HG02610 (cell line): Measurements from ENCODE around the gene TXLNA.
A peak's percentile ranks its signal among the peaks of the same experiment; 100 is the strongest.

Source experiments
- ATAC-seq: cut with Tn5 transposase; IDR thresholded peaks from one replicate; pipeline ENCODE4 v1.9.1; 2021; ENCODE audit warnings: mild to moderate bottlenecking, moderate library complexity; ENCODE audit not compliant: unreplicated experiment

The TXLNA gene

DNA sequence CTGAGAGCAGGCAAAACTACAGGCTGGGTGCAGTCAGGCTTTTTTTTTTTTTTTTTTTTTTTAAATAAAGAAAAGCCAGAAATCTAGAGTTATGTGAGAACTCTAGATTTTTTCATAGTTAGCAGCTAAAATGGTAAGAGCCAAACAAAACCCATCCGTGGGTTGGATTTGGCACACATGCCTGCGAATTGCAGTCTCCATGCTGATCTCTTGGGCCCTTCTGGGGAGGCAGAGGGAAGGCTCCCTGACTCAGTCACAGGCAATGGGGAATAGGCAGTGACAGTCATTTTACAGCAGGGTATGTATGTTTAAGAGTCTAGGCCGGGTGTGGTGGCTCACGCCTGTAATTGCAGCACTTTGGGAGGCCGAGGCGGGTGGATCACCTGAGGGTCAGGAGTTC lies 2.6 kb downstream of the TXLNA start:
- no peak for ATAC-seq

DNA sequence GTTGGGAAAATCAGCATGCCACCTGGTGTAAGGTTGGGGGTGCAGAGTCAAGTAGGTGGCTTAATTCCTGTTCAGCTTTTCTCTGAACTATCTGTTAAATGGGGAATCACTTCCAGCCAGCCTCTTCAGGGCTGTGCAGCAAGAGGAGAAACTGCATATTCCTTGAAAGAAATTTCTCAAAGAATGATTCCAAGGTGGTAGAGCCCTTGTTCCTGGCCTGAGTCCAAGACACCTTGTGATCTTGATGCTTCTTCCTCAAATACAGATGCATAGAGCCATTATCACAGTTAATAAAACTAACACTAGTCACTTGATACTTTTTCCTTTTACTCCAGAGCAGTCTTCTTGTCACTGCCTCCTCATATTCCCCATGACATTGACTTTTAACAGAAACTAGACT lies 5.2 kb downstream of the TXLNA start:
- ATAC-seq, result no peak

DNA sequence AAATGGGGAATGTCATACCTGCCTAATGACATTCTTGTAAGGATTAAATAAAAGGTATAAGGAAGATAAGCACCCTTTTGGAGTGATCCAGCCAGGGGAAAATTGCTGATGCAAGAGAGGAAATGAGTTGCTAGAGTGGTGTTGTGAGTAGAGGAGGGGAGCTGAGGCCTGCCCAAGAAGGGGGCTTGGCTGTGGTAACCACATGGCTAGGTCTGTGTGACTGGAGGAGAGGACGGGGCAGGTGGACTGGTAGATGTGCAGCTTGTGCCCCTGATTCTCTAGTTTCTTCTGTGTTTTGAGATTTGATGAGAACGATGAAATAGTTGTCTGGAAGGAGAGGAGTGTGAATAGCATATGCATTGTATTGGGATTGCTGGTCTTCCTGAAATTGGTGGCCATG lies 6.6 kb downstream of the TXLNA start:
- ATAC-seq, result no peak

DNA sequence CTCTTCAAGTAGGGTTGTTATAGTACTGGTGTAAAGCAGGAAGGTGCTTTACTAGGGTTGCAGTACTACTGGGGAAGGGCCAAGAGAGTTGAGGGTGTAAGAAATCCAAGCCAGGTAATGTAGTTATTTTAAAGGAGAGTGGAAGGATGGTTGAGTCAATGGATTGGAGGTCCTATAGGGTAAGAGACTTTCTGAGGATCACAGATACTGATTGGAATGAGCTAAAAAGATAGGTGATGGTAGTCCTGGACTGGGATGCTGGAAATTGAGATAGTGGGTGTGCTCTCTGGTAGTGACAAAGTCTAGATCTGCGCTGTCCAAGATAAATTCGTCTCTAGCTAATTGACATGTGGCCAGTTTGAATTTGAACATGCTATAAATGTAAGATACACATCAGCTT lies 7.0 kb downstream of the TXLNA start:
- ATAC-seq, result no peak

DNA sequence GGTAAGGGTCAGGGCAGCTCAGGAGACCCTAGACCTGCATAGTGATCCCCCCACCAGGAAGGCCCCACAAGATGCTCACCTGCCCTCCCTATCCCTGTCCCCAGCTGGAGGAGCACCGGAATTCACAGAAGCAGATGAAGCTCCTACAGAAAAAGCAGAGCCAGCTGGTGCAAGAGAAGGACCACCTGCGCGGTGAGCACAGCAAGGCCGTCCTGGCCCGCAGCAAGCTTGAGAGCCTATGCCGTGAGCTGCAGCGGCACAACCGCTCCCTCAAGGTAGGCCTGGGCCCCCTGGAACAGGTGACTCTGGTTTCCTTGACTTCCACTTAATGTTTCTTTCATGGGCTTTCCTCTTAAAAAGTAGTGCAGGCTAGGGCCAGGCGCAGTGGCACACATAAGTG lies 8.4 kb downstream of the TXLNA start:
- ATAC-seq, result no peak

DNA sequence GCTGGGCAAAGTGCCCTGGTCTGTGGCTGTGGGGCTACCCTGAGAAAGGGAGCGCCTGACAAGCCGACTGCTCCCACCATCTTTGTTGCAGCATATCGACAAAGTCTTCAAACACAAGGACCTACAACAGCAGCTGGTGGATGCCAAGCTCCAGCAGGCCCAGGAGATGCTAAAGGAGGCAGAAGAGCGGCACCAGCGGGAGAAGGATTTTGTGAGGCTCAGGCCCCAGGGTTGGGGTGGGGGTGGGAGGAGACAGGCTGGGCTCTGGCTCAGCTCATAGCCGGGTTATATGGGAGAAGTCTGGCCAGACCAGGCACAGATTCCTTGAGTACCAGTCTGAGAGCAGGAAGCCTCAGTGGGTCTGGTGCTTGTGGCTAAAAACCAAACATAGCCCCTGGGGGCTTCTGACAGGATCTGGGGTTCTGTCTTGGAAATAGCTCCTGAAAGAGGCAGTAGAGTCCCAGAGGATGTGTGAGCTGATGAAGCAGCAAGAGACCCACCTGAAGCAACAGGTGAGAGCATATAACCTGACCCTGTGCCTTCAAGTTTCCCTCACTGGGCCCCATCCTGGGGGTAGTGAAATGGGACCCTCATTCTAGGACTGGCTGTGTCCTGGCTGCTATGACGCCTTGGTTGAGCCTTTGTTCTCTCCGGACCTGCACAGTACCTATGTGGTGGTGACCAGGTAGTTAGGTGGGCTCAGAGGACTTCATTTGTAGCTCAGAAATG lies 12.9 kb downstream of the TXLNA start:
- no peak for ATAC-seq

DNA sequence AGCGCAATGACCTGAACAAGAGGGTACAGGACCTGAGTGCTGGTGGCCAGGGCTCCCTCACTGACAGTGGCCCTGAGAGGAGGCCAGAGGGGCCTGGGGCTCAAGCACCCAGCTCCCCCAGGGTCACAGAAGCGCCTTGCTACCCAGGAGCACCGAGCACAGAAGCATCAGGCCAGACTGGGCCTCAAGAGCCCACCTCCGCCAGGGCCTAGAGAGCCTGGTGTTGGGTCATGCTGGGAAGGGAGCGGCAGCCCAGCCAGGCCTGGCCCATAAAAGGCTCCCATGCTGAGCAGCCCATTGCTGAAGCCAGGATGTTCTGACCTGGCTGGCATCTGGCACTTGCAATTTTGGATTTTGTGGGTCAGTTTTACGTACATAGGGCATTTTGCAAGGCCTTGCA lies 15.5 kb downstream of the TXLNA start:
- no peak for ATAC-seq

DNA sequence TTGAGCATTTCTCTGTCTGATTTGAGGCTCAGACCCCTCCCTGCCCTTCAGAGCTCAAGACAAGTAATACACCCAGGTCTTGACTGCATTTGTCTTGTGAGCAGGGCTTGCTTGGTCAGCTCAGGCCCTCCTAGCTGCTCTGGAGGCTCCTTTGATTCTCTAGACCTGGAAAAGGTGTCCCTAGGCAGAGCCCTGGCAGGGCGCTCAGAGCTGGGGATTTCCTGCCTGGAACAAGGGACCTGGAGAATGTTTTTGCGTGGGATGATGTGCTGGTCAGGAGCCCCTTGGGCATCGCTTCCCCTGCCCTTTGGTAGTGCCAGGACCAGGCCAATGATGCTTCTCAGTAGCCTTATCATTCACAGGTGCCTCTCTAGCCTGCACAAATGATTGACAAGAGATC lies 16.1 kb downstream of the TXLNA start:
- ATAC-seq, result no peak

DNA sequence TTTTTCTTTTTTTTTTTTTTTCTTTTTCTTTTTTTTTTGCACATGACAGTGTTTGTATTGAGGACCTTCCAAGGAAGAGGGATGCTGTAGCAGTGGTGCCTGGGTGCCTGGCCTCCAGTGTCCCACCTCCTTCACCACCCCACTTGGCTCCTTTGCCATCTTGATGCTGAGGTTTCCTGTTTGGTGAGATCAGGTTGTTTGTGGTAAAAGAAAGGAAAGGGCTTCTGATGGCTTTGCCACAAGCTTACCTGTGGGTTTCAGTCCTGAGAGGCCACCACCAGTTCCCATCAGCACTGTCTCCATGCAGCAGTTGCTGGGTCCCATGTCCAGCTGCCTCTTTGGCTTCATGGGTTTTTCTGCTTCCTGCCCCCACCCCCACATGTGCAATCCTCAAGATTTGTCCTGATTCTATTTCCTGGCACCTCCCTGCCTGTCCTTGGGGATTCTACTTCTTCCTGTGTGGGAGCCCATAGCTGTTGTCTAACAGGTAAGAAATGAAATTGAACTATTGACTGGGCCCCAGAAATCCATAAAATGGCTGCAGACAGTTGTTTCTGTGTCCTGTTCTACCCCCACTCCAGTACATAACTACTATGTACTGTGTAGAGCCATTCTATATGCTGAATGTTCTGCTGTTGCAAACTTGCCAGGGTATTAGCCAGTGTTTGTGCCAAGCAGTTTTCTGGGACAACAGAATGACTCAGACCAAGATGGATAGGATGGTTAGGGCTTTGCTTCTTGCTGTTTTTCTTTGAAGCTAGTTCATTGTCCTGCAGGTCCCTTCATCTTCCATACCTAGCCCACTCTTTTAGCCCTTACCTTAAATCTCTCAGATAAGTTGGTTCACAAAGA lies 16.7 kb downstream of the TXLNA start:
- ATAC-seq, result no peak

DNA sequence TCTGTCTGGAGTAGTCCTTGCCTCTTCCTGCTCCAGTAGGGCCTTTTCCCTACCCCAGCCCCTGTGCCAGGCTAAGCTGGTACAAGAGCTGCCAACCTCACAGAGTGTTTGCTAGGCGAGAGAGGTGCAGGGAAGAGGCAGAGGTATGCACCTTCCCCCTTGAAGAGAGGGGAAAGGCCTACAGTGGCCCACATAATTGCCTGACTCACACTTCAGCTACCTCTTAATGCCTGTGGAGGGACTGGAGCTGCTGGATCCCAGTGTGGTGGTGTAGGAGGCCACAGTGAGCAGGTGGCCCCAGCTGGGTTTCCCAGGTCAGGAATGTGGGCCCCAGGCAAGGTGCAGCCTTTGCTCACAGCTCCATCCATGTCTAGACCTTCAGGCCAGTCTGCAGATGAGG lies 17.6 kb downstream of the TXLNA start:
- ATAC-seq, result no peak

DNA sequence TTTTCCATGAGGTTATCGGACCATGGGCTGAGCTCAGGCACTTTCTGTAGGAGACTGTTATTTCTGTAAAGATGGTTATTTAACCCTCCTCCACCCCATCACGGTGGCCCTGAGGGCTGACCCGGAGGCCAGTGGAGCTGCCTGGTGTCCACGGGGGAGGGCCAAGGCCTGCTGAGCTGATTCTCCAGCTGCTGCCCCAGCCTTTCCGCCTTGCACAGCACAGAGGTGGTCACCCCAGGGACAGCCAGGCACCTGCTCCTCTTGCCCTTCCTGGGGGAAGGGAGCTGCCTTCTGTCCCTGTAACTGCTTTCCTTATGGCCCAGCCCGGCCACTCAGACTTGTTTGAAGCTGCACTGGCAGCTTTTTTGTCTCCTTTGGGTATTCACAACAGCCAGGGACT lies 18.4 kb downstream of the TXLNA start:
- no peak for ATAC-seq

DNA sequence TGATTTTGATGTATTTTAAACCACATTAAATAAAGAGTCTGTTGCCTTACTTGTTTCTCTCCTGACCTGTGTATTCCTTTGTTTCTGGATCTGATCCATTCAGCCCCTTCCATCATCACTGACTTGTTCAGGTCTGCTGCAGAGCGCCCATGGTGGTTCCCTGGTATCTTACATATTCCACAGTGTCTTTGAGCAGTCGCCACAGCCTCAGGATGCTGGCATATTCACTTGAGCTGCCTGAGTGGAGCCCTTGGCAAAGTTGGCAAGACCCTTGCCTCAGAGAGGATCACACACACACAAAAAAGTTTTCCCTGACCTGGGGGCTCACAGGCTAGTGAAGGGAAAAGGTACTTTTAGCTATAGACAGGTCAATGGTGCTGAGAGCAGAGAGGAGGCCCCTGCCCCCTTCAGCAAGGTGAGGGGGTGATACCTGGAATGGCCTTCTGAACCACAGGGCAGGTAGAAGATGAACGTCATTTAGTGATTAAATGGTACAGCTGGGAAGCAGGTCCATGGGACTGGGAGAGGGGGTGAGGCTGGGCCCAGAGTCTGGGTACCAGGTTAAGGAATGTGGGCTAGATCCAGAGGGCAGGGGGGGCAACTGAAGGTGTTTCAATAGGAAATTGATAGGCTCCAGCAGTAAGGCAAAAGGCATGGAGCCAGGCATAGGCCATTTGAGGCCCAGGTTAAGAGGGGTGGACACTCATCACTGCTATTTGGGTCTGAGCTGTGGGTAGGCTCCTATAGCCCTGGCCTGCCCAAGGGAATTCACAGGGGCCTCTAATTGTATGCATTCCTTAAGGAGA lies 19.0 kb downstream of the TXLNA start:
- no peak for ATAC-seq

DNA sequence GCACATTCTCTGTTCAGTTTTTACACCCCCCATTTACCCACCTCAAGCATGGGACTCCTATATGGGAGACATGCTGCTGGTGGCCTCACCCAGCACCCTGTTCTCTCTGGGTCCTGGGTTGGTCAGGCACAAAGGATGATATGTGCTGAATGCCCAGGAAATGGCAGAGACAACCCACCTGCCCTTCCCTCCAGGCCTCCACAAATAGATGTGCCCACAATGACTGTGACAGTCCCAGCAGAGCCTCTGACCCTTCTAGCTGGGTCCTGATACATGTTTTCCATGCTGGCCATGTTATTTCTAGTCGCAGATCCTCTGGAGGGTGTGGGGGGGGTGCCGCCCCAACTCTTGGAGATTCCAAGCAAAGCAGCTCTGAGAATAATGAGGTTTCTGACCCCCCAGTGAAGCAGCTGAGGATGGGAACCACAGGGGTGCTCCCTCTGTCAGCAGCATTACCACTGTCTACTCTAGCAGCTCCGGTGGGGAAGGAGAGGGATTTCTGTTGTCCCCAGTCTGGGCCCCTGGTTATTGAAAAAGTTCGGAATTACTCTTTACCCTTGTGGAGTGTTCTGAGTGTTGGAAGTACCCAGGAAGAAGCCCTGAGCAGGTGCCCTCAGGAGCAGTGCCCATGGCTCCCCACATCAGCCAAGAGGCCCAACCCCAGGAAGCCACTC lies 19.7 kb downstream of the TXLNA start:
- no peak for ATAC-seq

DNA sequence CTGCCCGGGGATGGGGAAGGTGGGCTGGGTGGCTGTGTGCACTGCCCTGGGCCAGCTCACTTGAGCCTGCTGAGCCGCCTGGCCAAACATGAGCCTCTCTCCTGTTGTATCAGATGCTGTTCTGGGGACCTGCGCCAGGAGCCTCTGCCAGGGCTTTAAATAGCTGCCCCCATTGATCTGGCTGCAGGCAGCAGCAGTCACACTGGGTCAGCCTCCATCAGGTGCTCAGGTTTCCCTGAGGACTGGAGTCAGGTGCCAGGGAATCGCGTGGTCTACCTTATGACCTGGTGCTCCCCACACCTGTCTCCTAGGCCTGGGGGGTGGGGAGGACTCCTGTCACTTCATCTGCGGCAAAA lies 20.2 kb downstream of the TXLNA start:
- ATAC-seq, result no peak

DNA sequence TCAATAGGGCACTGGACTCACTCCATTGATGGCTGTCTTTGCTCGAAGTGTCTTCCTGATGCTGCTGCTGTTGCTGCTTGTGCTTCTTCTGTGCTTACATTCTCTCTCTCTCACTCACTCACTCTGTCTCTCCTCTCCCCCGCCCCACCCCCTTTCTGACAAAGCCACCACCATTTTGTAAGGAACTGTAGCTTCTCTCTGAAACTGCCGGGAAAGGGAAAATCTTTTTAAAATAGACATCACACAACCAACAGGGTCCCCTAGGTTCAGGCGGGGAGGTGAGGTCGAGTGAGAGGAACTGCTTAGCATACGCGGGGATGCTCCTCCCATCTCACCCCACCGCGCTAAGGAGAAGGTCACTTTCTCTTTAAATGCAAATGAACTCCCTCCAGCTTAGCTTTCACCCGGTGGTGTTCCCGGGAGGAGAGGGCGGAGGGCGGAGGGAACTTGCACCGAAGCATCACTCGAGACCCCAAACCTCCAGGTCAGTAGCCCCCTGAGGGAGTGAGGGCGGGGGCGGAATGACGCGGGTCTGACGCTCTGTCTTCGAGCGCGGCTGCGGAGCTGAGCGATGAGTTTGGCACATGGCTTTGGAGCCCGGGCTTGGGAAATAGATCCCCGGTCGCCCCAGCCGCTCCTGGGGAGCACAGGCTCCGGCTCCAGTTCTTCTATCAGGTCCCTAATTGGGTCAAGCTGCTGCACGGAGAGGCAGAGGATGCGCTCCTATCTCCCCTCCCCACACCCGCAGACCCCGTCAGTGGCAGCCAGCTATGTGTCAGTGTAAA lies 20.9 kb downstream of the TXLNA start, which contains the start of gene CCDC28B:
Gene CCDC28B, plus strand, starts transcription at position 370 of the 785 bp plus-strand sequence. CDS start 1,341 bp downstream, outside the sequence.
- no peak for ATAC-seq

DNA sequence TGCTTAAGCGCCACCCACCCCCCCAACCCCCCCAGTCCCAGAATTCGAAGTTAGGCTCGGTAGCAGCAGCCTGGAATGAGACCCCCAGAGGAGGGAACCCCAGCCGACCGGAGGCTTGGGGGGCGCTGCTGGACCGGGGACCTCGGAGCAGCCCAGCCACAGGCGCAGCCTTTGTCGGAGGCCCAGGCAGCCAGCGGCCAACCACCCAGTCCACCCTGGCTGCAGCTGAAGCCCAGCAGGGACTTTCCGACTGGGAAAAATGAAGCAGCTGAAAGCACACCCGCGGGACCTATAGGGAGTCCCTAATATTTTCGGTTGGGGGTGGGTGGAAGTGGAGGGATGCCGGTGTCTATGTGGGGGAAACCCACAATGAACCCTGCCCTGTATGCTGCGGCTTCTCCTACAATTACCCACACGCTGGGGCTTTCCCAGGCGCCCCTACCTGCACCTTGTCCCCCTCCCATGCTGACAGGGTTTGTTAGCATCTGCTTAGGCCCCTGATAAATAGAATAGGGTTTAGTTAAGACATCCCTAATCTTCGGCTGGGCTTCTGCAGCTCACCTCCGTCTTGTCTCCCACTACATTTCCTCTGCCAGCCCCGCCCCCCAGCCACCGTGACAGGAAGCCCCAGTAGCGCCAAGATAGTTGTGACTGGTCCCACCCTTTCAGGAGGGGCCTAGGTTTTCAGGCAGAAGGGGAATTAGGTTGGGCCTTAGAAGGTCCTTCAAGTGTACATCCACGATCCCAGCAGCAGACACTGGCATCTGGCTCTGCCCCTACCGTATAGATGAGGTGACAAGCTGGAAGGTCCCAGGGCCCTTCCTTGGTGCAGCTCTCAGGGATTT lies 21.8 kb downstream of the TXLNA start:
- peak; percentile 30 for ATAC-seq

DNA sequence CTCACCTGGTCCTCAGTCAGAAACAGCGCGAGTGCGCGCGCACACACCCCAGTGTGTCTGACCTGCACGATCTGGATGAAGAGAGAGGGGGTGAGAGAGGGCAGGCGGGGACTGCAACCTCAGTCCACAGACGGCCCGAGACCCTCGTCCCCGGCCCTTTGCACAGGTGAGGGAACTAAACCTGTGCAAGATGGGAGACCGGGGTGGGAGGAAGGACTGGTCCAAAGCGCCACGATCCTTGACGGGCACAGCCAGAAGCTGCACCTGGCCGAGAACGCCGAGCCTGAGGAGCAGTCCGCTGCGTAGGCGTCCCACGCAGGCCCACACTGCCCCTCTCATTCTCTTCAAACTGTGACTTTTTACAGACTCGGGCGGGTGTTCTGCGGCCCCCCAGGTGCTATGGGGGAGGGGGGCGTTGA lies 25.5 kb downstream of the TXLNA start:
- ATAC-seq, result no peak

DNA sequence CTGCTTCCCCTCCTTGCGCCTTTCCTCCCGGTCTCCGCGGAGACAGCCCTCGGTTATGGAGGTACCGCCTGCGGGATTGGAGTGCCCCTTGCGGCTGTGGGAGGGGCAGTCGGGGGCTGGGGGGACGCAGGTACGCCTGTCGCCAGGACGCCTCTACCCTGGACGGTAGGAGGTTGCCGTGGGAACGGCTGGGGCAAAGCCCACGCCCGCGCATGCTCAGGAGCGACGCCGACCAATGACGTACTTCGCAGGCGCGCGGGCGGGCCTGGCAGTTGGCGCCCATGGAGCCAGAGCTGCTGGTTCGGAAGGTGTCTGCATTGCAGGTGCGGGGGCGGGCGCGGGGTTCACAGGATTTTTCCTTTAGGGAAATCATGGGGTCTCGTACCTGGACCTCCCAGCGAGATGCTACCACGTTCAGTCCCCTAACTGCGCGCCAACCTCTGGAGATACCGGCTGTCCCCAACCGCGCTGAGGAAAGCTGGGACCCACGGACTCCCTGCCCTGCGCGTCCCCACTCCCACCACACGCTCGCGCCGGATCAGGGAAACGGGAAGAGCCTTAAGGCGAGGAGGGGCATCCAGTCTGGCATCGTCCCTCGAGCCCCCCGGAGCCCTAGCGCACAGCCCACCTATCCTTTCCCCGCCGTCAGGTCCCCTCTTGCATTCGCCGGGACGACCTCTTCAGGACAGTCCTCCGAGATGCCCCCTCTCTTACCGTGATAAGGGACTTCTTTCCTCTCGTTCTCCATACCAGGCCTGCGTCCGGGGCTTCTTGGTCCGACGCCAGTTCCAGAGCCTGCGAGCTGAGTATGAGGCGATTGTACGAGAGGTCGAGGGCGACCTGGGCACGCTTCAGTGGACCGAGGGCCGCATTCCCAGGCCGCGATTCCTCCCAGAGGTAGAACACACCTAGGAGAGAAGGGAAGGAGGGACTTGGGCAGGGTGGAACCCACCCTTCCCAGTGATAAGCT lies 26.2 kb downstream of the TXLNA start, which contains the start of gene IQCC:
Gene IQCC, plus strand, starts transcription at position 271 of the 970 bp plus-strand sequence. Its CDS starts 11 bp downstream, at position 282.
- peak; percentile 38 for ATAC-seq
